HG02798 (cell line): Measurements from ENCODE around the gene TRPC4AP.
"Not testable (repeated sequence)": the region's sequence is repeated elsewhere in the genome, so short reads cannot be mapped to it uniquely, and the experiment has no call there.

ENCODE experiments used
- ATAC-seq: cut with Tn5 transposase; IDR thresholded peaks from one replicate; pipeline ENCODE4 v1.9.1; 2021; ENCODE audit warnings: mild to moderate bottlenecking; ENCODE audit not compliant: unreplicated experiment, poor library complexity

TRPC4AP gene, protein sequence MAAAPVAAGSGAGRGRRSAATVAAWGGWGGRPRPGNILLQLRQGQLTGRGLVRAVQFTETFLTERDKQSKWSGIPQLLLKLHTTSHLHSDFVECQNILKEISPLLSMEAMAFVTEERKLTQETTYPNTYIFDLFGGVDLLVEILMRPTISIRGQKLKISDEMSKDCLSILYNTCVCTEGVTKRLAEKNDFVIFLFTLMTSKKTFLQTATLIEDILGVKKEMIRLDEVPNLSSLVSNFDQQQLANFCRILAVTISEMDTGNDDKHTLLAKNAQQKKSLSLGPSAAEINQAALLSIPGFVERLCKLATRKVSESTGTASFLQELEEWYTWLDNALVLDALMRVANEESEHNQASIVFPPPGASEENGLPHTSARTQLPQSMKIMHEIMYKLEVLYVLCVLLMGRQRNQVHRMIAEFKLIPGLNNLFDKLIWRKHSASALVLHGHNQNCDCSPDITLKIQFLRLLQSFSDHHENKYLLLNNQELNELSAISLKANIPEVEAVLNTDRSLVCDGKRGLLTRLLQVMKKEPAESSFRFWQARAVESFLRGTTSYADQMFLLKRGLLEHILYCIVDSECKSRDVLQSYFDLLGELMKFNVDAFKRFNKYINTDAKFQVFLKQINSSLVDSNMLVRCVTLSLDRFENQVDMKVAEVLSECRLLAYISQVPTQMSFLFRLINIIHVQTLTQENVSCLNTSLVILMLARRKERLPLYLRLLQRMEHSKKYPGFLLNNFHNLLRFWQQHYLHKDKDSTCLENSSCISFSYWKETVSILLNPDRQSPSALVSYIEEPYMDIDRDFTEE

DNA sequence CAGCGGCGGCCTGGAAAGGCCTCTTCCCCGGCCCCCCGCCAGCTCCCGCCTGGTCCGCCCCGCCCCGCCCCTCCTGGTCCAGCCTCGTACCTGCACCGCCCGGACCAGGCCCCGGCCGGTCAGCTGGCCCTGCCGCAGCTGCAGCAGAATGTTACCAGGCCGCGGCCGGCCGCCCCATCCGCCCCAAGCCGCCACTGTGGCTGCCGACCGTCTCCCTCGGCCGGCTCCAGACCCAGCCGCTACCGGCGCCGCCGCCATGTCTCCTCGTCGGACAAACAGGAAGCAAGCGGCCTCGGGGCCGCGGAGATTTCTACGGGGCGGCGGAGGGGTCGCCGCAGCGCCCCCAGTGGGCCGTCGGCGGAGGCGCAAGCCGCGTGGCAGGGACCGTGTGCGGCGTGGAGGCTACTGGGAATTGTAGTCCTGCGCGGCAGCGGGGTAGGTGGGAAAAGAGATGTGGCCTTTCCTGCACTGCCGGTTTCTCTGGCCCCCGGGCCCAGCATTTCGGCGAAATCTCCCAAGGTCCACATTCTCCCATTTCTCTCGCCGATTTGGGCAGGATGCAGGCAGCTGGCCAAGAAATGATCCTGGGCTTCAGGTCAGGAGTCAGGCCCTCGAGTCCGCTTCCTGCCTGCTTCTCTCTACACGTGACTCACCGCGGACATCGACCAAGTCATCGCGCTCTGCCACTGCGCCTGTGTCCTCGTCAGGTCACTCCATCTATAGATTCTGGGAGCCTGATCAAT, at the start of gene TRPC4AP:
Gene TRPC4AP (minus strand): TSS at position 284 of the 743 bp plus-strand sequence. CDS start 26 bp downstream, at position 258.
- peak; percentile 97 for ATAC-seq

DNA sequence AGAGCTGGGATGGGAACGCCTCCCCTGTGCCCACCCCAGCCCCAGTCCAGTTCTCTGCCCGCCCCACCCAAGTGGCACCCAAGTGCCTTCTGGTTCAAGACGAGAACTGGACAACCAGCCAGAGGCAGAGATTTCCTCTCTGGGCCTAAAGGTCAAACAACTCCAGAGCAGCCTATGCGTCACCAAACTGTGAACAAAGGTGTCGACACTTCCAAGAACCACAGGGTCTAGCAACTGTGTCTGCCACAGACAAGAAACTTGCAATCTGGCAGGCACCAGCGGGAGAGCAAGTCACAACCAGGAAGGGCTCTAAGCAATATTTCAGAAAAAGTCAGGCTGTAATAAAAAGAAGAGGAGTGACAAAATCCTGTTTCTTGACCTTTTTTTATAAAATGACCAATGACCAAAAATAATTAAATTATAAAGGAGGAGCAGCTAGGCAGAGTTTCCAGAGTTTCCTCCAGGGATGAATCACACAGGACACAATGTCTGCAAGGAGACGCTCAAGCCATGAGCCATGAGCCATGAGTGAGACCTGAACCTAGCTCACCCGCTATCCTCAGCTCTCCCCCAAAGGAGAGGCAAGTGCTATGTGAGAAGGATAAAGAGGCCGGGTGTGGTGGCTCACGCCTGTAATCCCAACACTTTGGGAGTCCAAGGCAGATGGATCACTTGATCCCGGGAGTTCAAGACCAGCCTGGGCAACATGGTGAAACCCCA, 43.4 kb upstream of the TRPC4AP start:
- no peak for ATAC-seq

DNA sequence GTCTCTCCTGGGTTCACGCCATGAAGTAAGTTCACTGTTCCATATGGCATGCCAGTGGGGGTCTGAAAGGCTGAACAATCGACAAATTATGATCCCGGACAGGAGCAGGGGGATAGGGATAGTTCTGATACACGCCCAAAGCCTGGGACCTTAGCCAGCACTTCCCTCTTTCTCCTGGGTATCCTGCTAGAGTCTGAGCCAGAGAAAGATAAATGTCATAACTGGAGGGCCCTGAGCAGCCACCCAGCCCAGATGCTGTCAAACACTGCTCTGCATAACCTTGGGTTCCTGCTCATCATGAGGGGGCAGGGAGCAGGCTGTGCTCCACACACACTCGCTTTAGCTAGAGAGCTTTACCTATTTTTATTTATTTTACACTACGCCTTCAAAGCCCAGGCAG, 42.3 kb upstream of the TRPC4AP start:
- no peak for ATAC-seq

DNA sequence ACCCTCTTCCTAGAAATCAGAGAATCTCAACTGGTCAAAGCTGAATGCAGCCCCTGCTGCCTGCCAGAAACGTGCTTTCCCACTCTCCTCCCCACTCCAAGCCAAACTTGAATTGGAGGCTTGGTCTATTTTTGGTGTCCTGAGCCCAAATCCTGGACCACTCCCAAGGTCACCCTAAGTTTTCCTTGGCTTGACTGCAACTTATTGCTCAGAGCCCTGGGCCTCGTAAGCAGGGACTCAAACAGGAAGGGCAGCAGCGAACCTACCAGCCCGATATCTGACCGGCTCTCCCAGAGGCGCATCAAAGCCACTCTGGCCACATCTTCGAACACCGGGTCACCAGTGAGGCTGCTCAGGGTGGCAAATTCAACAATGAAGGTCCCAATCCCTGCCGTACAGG, 41.9 kb upstream of the TRPC4AP start:
- no peak for ATAC-seq

DNA sequence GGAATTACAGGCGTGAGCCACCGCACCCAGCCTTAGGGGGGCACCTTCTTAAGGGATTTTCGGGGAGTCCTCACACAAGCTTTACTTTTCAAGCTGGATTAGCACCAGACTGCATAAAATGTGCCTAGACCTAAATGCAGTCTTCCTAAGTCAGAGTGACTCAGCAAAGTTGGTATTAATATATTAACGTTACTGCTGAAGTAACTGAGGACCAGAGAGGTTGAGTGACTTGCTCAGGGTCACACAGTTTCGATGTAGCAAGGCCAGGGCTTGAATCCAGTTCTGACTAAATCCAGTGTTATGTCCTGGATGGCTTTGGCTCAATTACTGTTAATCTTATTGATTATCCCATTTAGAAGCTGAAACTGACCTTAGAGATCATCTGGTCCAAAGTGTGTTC, 41.1 kb upstream of the TRPC4AP start:
- no peak for ATAC-seq

DNA sequence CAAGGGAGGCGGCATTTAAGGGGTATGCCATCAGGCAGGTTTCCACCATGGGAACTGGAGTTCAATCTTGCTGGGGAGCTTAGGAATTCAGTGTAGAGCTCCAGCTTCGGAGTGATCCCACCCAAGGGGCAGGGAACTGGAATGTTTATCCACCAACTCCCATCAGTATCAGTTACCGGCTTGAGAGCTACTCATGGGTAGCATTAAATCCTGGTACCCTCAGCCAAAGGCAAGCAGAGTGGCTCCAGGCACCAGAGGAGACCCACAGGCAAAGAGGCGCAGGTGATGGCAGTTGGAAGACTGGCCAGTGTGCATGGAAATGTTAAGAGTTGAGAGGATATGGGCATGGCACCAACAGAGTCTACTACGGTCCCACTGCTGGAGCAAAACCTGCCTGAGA, 40.4 kb upstream of the TRPC4AP start:
- no peak for ATAC-seq

DNA sequence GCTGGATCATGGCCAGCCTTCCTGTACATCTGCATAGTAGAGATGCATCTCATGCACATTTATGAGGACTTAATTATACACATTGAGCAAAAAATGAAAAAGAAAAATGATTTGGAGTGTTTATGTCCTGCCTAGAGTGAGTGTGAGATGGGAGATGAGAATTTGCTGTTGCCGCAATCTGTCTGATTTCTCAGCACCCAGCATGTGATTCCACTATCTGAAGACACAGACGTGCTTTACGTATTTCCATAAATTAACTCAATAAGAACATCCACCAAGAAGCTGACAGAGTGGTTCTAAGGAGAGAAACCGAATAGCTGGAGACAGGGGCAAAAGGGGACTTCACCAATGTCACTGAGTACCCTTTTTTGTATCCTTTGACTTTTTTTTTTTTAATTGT, 39.3 kb upstream of the TRPC4AP start:
- ATAC-seq = no peak

DNA sequence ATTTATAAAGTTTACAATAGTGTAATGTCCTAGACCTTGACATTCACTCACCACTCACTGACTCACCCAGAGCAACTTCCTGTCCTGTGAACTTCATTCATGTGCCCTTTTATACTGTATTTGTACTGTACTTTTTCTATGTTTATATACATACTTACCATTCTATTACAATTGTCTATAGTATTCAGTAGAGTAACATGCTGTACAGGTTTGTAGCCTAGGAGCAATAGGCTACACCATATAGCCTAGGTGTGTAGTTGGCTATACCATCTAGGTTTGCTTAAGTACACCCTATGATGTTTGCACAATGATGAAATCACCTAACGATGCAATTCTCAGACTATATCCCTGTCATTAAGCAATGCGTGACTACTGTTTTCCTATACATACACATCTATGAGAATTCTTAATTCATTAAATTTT, 37.1 kb upstream of the TRPC4AP start:
- ATAC-seq = no peak

DNA sequence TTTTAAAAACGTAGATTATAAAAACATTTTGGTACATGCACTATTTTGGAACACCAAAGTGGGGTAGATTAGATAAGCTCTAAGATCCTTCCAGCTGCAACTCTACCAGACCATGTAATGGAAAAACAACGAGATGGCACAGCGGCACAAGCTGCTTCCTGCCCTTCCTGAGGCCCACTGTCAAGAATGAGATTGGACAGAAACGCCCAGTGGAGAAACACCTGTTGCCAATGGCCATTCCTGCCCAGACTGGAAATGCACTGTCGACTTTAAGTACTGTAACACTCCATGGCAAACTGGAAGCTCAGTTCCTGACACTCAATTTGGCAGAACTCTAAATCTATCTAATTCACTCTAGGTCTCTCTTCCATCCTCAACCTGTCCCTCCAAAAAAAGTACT, 33.1 kb upstream of the TRPC4AP start:
- ATAC-seq = no peak

DNA sequence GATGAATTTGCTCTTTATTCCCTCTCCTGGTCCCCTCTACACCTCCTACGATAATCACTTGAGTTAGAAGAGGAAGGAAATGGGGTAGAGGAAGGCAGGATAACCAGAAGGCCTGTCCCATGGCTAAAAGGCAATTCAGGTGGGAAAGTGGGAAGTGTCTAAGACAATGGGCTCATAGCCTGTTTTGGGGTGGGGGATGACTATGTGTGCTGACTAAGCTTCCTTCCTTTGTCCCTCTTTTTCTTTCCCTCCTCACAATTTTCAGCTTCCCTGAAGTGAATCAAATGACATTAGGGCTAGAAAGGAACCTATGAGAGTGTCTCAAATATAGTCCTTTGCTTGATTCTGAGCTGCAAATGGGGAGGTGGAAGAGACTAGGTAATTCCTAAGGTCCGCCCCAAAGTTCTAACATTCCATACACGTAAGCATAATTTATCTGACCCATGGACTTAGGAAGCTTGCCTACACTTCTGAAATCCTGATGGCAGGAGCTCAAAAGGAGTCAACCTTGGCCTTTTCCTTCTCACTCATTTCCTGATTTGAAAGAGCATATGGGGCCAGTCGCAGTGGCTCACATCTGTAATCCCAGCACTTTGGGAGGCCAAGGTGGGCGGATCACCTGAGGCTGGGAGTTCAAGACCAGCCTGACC, 30.3 kb upstream of the TRPC4AP start:
- ATAC-seq = no peak

DNA sequence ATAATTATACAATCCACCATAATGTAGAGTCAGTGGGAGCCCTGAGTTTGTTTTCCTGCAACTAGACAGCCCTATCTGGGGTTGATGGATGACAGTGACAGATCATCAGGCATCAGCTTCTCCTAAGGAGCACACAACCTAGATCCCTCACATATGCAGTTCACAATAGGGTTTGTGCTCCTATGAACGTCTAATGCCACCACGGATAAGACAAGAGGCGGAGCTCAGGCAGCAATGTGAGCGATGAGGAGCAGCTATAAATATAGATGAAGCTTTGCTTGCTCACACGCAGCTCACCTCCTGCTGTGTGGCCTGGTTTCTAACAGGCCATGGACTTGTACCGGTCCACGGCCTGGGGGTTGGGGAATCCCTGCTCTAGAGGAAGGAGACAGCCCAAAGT, 28.6 kb upstream of the TRPC4AP start:
- no peak for ATAC-seq

DNA sequence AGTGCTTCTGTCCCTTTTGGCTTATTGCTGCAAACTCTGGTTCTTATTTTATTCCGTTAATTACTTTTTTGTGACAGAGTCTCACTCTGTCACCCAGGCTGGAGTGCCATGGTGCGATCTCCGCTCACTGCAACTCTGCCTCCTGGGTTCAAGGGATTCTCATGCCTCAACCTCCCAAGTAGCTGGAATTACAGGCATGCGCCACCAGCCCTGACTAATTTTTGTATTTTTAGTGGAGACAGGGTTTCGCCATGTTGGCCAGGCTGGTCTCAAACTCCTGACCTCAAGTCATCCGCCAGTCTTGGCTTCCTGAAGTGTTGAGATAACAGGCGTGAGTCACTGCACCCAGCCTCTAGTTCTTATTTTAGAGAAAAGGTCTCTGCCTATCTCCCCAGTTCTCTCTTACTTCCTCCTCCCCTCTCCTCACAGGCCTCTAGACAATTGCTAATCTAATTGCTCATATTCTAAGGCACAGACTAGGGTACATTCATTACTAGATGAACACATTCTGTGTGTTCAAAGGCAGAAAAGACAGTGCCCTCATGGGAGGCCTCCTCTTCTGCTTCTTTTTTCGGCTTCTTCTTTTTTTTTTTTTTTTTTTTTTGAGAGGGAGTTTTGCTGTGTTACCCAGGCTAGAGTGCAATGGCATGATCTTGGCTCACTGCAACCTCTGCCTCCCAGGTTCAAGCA, 27.6 kb upstream of the TRPC4AP start:
- ATAC-seq = no peak

DNA sequence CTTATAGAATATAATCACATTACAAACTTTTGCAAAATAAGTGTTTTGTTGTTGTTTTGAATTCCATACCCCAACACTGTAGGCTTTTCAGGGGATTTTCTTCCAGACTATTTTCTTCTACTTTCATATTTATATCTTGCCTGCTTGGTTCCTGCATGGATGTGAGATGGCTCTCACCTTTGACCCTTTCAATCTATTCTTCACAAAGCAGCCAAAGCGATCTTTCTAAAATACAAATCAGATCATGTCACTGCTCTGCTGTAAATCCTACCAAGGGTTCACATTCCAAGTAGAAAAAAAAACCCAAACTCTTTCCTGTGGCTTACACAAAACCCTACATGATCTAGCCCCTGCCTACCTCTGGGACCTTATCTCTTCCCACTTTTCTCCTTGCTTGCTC, 25.0 kb upstream of the TRPC4AP start:
- no peak for ATAC-seq

DNA sequence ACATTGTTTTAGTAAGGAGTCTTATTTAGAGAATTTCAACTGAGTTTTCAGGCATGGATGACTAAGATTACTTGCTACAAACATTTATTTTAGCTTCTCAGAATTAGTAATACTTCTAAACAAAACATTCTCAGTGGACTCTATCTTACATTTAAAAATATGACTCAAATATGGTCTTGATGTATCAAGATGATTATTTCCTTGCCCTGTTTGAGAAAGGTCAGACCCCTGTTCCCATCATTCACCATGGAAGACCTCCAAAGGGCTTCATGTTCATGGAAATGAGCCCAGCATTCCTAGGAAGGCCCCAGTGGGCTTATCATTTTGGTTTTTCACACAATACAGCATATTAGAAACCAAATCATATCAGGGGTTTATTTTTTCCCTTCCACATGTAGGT, 24.6 kb upstream of the TRPC4AP start:
- no peak for ATAC-seq

DNA sequence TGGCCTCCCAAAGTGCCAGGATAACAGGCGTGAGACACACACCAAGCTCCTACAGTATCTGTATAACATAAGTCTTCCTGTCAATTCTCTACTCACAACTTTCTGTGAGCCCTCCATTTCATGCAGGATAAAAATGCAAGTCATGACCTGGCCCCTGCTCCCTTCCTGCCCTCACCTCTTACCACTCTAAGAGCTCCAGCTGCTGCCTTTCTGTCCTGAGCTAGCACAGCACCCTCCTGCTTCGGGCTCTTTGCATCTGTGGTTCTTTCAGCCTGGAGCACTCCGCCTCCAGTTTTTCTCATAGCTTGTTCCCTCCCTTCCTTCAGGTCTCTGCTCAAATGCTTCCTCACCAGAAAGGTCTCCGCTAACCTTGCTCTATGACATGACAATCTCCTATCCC, 23.7 kb upstream of the TRPC4AP start:
- no peak for ATAC-seq

DNA sequence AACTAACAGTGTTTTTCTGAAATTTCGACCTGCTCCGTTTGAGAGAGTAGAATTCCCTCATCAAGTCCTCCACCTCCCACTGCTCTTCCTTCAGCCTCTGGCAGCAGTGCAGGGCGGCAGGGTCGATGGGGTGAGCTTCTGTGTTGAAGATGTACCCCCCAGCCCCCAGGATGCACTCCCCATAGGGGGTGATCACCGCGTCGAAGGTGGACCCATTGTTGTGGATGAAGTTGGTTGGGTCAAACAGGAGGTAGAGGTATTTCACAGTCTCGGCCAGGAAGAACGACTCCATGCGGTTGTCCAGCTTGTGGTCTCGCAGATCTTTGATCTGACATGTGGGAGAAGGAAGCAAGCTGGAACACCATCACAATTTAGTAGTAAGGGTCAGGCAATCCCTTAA, 23.0 kb upstream of the TRPC4AP start:
- ATAC-seq = no peak

DNA sequence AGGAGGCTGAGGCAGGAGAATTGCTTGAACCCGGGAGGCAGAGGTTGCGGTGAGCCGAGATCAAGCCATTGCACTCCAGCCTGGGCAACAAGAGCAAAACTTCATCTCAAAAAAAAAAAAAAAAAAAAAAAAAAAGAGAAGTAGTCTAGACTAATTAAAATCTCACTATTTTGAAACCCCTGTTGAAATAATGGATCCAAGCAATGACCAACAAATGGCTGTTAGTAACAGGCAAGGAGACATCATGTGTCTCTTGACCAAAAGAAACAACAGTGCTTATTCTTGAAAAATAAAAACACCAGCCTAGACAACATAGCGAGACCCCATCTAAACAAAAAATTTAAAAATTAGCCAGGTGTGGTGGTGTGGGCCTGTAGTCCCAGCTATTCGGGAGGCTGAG, 19.7 kb upstream of the TRPC4AP start:
- ATAC-seq = not testable (repeated sequence)

DNA sequence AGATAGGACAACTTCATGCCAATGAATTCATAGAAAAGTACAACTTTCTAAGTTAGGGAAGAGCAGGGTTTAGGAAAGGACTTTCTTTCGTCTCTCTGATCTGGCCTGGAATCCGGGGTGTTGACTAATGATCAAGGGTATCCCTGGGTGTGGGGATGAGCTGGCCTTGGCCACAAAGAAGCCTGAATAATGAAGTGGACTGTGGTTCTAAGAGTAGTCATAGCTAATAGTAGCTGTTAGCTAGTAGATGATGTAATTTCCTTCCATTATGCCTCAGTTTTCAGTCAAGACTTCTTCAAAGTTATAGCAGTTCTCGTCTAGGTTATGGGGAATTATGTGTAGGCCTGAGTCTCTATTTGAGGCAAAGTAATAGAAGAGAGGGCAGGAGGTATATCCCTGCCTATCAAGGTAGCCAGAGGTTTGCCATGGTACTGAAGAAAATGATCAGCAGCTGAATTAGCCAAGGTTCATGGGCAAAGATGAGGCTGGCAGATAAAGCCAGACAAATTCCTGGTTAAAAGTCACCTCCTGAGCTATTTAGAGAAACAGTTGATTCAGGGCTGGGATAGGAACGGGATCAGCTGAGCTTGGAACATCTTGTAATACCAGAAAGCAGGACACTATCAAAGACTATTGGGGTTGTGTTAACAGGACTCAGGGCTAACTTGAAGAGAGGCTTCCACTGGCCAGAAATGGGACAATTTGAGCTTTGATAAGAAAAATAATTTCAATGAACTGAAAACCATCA, 18.7 kb upstream of the TRPC4AP start:
- no peak for ATAC-seq

DNA sequence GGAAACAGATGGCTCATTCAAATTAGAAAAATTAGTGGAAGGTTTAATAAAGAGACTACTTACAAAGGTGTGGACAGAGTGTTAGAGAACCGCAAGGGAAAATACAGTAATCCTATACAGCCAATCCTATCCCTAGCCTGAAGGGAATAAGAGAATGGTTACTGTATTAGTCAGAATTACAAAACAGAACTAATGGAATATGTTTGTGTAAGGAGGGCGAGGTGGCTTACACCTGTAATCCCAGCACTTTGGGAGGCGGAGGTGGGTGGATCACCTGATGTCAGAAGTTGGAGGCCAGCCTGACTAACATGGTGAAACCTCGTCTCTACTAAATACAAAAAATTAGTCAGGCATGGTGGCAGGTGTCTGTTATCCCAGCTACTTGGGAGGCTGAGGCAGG, 16.3 kb upstream of the TRPC4AP start:
- ATAC-seq = no peak
